Upper lobe of left lung (tissue), 4 donors: ENCODE data around the gene TPSG1.

Experiments used
- CTCF ChIP-seq, 6 experiments: fragments of 450-650 bp in 4 of 6; fragments of 200-600 bp in 2 of 6; sonication (generic) in 2 of 6; IDR thresholded peaks; one replicate each; pipeline ENCODE4 v1.5.1; 2016 to 2019; ENCODE audit warnings: antibody characterized with exemption in 6 of 6
- EP300 ChIP-seq, 4 donors: sonication (generic); formaldehyde crosslinking; IDR thresholded peaks; one replicate each; pipeline ENCODE4 v1.5.1; 2017; ENCODE audit warnings: antibody characterized with exemption in 4 of 4, control low read depth in 2 of 4
- POLR2AphosphoS5 ChIP-seq, 2 donors: sonication (generic); formaldehyde crosslinking; IDR thresholded peaks; one replicate each; pipeline ENCODE4 v1.5.1; 2017; ENCODE audit warnings: antibody characterized with exemption in 2 of 2

- no peak for TF ChIP-seq CTCF (IDR thresholded peaks at IDR 0.05)
- TF ChIP-seq POLR2AphosphoS5 (IDR thresholded peaks at IDR 0.05) = no peak
- no peak for TF ChIP-seq EP300 (IDR thresholded peaks at IDR 0.05)
Observed at GRCh38 chr16:1261131-1261892, 36.2 kb upstream of the TPSG1 start.
